COR-L47 (cell line): ENCODE results near the gene GABRB1.

Experiments used
- DNase-seq: peaks from one replicate; lab custom pipeline; 2025; lab: John Stamatoyannopoulos, UW

The GABRB1 gene

GRCh38 chr4:47031011-47031678 is at the start of gene GABRB1:
Gene GABRB1, plus strand, starts transcription at chr4:47031567.
- DNase-seq = peak; percentile 37

DNA sequence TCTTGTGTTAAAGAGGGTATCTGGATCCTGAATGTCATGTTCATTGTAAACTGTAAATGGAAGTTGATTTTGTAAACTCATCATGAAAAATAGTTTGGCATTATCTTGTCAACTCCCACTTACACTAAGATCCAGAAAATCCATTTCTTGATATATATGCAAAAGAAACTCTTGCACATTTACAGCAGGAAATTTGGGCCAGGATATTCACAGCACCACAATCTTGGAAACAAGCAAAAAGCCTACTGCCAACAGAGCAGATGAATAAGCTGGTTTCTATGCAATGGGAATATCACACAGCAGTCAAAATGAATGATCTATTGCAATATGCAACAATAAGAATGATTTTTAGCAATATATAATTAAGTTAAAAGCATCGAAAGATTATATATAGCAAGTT is 46.6 kb upstream of the GABRB1 start:
- DNase-seq = no peak

DNA sequence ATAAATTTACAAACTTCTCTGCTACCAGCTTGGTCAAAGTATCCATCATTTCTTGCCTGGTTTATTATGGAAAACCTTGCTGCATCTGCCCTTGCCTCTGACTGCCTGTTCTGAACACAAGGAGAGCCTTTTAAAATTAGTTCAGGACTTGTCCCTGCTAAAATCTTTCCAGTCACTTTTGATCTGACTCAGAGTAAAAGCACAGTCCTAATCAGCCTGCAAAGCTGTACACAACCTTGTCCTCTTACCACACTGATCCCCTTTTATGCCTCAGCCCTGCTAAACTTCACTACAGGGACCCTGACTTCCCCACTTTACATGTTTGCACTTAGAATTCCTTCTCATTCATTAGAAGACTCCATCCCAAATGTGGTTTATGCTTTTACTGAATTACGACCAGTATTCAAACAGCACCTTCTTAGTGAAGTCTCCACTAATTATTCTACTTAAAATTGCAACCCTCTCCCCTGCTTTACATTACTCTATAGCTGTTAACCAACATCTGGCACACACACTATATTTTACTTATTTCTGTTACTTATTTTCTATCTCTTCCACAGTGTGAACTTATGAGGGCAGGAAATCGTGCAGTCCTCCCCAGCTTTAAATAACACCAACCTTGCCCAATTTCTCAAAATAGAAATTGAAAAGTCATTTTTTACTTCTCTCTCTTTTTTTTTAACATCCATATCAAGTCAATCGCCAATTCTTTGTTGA is 44.3 kb upstream of the GABRB1 start:
- no peak for DNase-seq

DNA sequence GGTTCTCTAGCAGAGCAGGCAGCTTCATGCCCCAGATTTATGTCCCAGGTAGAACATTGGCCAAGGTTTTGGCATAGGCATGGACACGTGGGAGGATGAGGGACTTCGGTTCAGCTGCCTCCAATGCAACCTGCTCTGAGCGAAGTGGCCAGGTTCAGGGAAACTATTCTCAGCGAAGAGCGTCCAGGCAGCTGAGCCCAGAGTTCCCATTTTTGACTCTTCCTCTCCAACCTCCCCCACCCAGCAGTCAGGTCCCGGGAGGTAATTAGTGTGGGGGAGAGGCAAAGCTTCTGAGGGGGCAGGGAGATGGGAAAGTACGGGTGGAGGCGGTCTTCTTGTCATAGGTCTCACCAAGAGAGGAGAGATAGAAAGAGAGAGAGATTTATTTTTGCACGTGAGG is 39.0 kb upstream of the GABRB1 start:
- DNase-seq = no peak

DNA sequence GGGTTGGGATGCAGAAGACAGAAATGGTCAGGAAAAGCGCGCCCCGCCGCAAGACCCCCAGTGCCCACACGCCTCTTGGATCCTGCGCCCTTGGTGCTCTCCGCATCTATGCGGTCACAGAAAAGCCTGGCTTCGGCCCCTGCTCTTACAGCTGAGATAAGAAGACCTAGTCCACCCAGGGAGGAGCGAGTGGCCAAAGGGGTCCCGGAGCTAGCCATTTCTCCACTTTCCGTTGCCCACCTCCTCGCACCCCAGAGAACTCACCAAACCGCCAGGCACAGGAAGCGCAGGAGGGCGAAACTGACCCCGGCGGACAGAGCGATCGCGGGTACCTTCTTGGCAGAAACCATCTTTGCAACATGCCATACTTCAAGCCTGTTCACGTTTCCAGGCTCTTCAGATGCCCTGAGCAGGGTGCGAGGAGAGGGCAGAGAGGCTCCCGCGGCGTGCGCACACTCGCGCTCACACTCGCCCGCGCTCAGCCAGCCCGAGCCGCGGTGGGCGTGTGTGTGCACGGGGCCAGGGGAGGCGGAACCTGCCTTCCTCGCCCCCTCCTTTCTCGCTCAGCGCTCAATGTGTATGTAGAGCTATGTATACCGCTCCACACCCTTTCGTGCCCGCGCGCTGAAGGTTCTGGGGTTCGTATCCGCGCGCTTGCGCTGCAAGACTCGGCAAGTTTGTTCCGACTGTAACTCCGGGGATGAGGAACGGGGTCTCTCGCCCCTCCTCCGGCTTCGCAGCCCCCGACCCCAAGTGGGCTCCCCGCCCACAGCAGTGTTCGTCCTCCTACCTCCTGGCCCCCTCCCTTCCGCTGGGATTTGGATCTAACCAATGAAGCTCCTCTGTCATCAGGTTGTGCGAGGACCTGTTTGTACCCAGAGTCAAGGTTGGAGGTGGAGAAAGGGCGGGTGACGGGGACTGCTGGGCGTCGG is 38.0 kb upstream of the GABRB1 start, which contains the start of gene GABRA4:
Gene GABRA4 (minus strand): TSS at position 507 of the 932 bp plus-strand sequence. CDS start 157 bp downstream, at position 350.
- DNase-seq = peak; percentile 6

DNA sequence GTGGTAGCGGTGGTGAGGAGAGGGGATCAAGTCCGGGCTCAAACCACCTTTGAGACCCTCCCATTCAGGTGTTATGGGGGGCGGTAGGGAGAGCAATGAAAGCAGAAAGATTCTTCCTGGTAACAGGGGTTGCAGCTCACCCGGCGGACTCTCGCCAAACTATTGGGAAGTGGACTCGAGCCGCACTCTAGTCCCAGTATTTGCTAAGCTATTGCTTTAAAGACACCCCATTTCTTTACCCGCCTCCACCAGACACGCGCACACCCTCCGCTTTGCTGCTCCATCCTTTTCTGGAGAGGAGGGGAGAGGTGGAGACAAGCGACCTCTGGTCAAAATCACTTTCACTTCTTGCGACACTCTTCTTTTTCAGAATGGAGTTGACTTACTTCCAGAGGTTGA is 37.4 kb upstream of the GABRB1 start:
- DNase-seq = no peak

DNA sequence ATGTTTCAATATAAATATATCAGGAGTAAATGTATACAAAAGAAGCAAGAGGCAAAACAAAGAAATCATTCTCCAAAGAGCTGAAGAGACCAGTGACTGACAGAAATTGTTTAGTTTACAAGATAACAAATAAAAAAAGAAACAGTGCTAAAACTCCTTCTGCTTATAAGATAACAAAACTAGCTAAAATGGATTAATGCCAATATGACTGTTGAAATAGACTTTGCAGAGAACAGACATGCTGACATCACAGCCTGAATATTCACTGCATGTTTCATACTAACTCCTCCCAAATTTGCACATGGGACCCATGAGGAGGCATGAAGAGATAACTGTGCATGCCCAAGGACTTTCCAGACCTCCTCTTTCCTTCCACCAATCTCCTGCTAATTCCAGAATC is 31.8 kb upstream of the GABRB1 start:
- DNase-seq = no peak

GRCh38 chr4:47000406-47000805 is 31.0 kb upstream of the GABRB1 start:
- no peak for DNase-seq

GRCh38 chr4:47002580-47002979 is 28.8 kb upstream of the GABRB1 start:
- peak; percentile 34 for DNase-seq

DNA sequence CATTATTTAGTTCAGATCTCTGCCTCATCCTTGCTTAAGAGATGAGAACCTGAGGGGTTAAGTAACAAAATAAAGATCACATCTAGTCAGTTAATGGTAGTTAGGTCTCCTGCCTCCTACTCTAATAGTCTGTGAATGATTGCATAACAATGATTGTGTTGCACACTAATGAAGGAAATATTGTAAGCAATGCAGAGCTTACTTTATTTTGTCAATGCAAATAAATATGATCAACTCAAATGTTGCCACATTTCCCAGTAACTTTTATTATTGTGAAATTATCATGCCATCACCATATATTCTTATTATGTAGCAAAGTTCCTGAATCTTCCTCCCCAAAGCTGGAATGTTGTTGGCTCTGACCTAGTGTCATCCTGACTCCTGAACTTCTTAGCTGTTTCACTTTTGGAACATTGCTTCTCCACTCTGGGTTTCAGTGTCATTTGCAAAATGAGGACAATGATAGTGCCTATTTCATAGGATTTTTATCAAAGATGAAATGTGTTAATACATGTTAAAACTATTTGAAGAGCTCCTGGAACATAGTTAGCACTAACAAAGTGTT is 20.9 kb upstream of the GABRB1 start:
- DNase-seq = no peak

GRCh38 chr4:47010912-47011446 is 20.4 kb upstream of the GABRB1 start:
- no peak for DNase-seq

GRCh38 chr4:47012676-47013075 is 18.7 kb upstream of the GABRB1 start:
- DNase-seq = no peak

GRCh38 chr4:47013373-47013772 is 18.0 kb upstream of the GABRB1 start:
- DNase-seq = no peak

DNA sequence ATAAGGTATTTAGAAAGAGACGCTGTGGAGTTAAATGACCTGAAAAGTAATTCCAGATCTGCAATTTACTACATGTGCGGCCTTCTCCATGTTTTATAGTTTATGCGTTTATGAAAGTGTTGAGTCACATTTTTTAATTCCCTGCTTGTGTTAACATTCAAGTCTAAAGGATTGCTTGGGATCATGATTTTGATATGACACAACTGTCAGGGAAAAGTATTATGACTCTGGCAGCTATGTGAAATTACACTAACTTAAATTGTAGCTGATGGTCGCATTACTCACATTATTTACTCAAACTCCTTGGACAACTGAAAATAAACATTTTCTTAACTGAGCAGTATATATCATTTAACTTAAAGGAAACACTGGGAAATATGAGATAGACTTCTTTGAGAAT is 14.3 kb upstream of the GABRB1 start:
- no peak for DNase-seq

- DNase-seq = no peak
Observed at GRCh38 chr4:47017494-47017893, 13.9 kb upstream of the GABRB1 start.

DNA sequence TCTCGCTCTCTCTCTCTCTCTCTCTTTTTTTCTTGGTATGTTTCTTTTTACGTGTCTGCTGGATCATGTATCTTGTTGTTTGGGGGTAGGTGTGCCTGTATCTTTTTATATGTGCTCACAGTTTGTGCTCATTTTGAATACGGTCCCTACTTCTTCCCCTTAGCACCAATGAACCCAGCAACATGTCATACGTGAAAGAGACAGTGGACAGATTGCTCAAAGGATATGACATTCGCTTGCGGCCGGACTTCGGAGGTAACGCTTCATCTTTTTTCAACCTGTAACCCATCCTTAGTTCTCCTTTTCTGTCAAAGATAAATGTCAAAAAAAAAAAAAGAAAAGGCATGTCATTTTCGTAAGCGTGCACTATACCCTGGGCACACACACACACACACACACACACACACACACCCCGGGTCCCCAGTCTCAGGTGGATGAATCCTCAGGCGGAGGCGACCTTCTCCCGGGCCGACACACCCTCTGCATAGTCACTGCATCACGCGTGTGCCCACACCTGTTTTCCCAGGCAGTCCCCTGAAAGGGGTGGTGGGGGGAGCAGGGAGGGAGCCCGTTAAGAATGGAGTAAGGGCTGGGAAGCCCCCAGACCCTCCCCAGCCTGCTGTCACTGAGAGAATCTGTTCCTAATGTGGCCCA is 511 bp downstream of the GABRB1 start:
- DNase-seq = peak; percentile 9

- DNase-seq = peak; percentile 59
Observed at GRCh38 chr4:47032405-47033106, 1.2 kb downstream of the GABRB1 start.

DNA sequence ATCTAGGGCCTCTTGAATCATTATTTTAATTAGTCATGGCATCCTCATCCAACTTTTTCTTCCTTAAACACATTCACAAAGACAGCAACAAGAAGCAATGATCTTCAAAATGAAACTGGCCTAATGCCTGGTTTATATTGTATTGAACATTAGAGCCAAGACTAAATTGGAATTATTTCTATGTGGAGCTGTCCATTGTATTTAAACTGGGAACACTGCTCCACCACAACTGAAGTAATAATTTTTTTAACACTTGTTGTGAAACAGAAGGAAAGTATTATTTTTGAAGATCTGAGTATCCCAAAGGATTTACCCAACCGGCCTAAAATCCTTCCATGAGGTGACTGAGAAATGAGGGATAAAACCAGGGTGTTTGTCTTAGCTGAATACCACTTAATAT is 6.9 kb downstream of the GABRB1 start:
- no peak for DNase-seq

DNA sequence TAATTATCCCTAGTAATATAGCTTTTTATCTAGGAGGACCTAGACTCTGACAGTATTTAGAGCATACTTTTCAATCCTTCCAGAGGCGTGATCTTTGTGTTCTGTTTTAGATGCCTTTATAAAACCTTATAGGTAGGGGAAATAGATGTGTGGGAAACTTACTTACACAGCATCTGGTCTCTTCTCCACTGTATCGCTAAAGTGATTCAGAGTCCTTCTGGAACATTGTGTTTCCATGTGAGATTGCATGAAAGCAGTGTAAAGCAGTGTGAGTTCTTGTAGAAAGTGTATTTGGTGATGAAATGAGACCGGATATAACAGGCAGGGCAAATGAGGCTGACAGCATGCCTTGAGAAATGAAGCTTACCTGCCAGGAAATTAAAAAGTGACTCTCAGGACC is 9.5 kb downstream of the GABRB1 start:
- no peak for DNase-seq

DNA sequence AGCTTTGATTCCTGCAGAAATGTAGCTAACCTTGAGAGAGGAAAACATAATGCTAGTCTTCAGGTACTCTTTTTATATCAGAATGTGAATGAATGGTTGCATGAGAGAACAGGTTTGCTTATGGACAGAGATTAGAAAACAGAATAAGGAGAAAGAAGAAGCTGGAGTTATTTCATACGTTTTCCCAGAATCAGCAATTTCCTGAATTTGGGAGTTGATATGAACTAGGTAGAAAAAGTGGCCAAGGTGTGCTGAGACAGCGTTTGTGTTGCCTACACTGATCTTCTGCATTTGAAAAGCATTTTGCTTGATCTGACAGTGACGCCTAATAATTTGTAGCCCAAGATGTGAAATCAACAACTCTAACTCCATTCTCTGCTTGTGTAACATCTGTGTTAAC is 12.5 kb downstream of the GABRB1 start:
- DNase-seq = no peak

GRCh38 chr4:47045261-47045660 is 13.9 kb downstream of the GABRB1 start:
- DNase-seq = no peak
